ENCODE measurements around the gene DAP.
"Not testable (repeated sequence)": the region's sequence is repeated elsewhere in the genome, so short reads cannot be mapped to it uniquely, and the experiment has no call there.

Gene DAP

GRCh38 chr5:10725636-10726035, 35.4 kb downstream of the DAP start:
- Histone ChIP-seq H2BK15ac (ENCODE audit: low read length) (no peak overlapping the region), H3K23ac (ENCODE audit: low read depth, low read length, poor library complexity) (no peak overlapping the region), H3K4me2 (ENCODE audit: insufficient read depth, low read length, poor library complexity, severe bottlenecking) (no peak overlapping the region), H2BK5ac (ENCODE audit: low read length) (no peak overlapping the region), H3K27me3 (ENCODE audit: control insufficient read depth in 3 of 3, insufficient read depth in 3 of 3, low read depth in 1 of 3, low read length in 3 of 3) (no peaks in the 10 kb centered on the region), H3K79me1 (ENCODE audit: low read depth, low read length) (no peaks in the 10 kb centered on the region), H2AFZ (ENCODE audit: low read length) (no peak overlapping the region), H3K14ac (ENCODE audit: low read length) (no peak overlapping the region), H3K27ac (replicated peaks; ENCODE audit: low read length) (no peak overlapping the region), H4K8ac (ENCODE audit: low read depth, low read length) (no peak overlapping the region), H2BK120ac (ENCODE audit: low read depth, low read length) (no peak overlapping the region), H3K4me1 (ENCODE audit: control insufficient read depth in 2 of 2, insufficient read depth in 1 of 2, low read depth in 1 of 2, low read length in 2 of 2) (peaks cover 0 to 7% of the 10 kb centered on the region in 2 donors), H3K9ac (ENCODE audit: low read depth, low read length, poor library complexity) (no peak overlapping the region), H3K9me3 (replicated peaks in 1 of 2; ENCODE audit: control insufficient read depth in 2 of 2, insufficient read depth in 1 of 2, low read depth in 1 of 2, low read length in 2 of 2) (no peaks in the 10 kb centered on the region), H2AK5ac (ENCODE audit: low read depth, low read length) (no peak overlapping the region), H3K36me3 (replicated peaks in 1 of 2; ENCODE audit: control insufficient read depth in 2 of 2, insufficient read depth in 2 of 2, low read length in 2 of 2) (peaks cover 10 to 26% of the 10 kb centered on the region in 2 donors), H2BK12ac (ENCODE audit: low read length) (no peak overlapping the region), H3K18ac (ENCODE audit: low read length) (no peak overlapping the region), H3K4ac (ENCODE audit: low read length) (no peak overlapping the region), H4K91ac (ENCODE audit: low read depth, low read length, poor library complexity) (no peak overlapping the region), H3K4me3 (ENCODE audit: low read length in 2 of 2) (no peak overlapping the region)
- WGBS, 2 donors (ENCODE audit: extremely low coverage in 2 of 2, insufficient read length in 2 of 2, insufficient replicate concordance in 1 of 2): no CpG with 5 or more reads among the region's 1 CpG
- no peak for DNase-seq (ENCODE audit: low spot score)

- Histone ChIP-seq H3K14ac (ENCODE audit: low read length) (no peak overlapping the region), H3K23ac (ENCODE audit: low read depth, low read length, poor library complexity) (peak overlapping the region; percentile 44), H4K8ac (ENCODE audit: low read depth, low read length) (no peak overlapping the region), H2BK15ac (ENCODE audit: low read length) (no peak overlapping the region), H3K18ac (ENCODE audit: low read length) (no peak overlapping the region), H3K27ac (replicated peaks; ENCODE audit: low read length) (no peak overlapping the region), H2AK5ac (ENCODE audit: low read depth, low read length) (no peak overlapping the region), H3K4me2 (ENCODE audit: insufficient read depth, low read length, poor library complexity, severe bottlenecking) (no peak overlapping the region), H2AFZ (ENCODE audit: low read length) (no peak overlapping the region), H3K4me3 (ENCODE audit: low read length in 2 of 2) (no peak overlapping the region), H2BK120ac (ENCODE audit: low read depth, low read length) (no peak overlapping the region), H3K27me3 (ENCODE audit: control insufficient read depth in 3 of 3, insufficient read depth in 3 of 3, low read depth in 1 of 3, low read length in 3 of 3) (no peaks in the 10 kb centered on the region), H3K36me3 (replicated peaks in 1 of 2; ENCODE audit: control insufficient read depth in 2 of 2, insufficient read depth in 2 of 2, low read length in 2 of 2) (peaks cover 10 to 26% of the 10 kb centered on the region in 2 donors), H2BK5ac (ENCODE audit: low read length) (no peak overlapping the region), H2BK12ac (ENCODE audit: low read length) (no peak overlapping the region), H3K9ac (ENCODE audit: low read depth, low read length, poor library complexity) (no peak overlapping the region), H3K79me1 (ENCODE audit: low read depth, low read length) (no peaks in the 10 kb centered on the region), H3K4ac (ENCODE audit: low read length) (no peak overlapping the region), H4K91ac (ENCODE audit: low read depth, low read length, poor library complexity) (no peak overlapping the region), H3K4me1 (ENCODE audit: control insufficient read depth in 2 of 2, insufficient read depth in 1 of 2, low read depth in 1 of 2, low read length in 2 of 2) (peaks cover 0 to 7% of the 10 kb centered on the region in 2 donors), H3K9me3 (replicated peaks in 1 of 2; ENCODE audit: control insufficient read depth in 2 of 2, insufficient read depth in 1 of 2, low read depth in 1 of 2, low read length in 2 of 2) (no peaks in the 10 kb centered on the region)
- DNase-seq (ENCODE audit: low spot score): no peak
- WGBS, 2 donors (ENCODE audit: extremely low coverage in 2 of 2, insufficient read length in 2 of 2, insufficient replicate concordance in 1 of 2): no CpG with 5 or more reads among the region's 16 CpGs
These were observed 36.1 kb downstream of the DAP start for GRCh38 chr5:10724781-10725507.

GRCh38 chr5:10723514-10723913, 37.5 kb downstream of the DAP start:
- WGBS, 2 donors (ENCODE audit: extremely low coverage in 2 of 2, insufficient read length in 2 of 2, insufficient replicate concordance in 1 of 2): no CpG with 5 or more reads among the region's 1 CpG
- Histone ChIP-seq H3K27me3 (ENCODE audit: control insufficient read depth in 3 of 3, insufficient read depth in 3 of 3, low read depth in 1 of 3, low read length in 3 of 3) (no peaks in the 10 kb centered on the region), H2BK15ac (ENCODE audit: low read length) (no peak overlapping the region), H4K91ac (ENCODE audit: low read depth, low read length, poor library complexity) (no peak overlapping the region), H3K4ac (ENCODE audit: low read length) (no peak overlapping the region), H2BK120ac (ENCODE audit: low read depth, low read length) (no peak overlapping the region), H3K4me2 (ENCODE audit: insufficient read depth, low read length, poor library complexity, severe bottlenecking) (no peak overlapping the region), H2AFZ (ENCODE audit: low read length) (no peak overlapping the region), H3K14ac (ENCODE audit: low read length) (no peak overlapping the region), H3K27ac (replicated peaks; ENCODE audit: low read length) (no peak overlapping the region), H3K9me3 (replicated peaks in 1 of 2; ENCODE audit: control insufficient read depth in 2 of 2, insufficient read depth in 1 of 2, low read depth in 1 of 2, low read length in 2 of 2) (no peaks in the 10 kb centered on the region), H2BK5ac (ENCODE audit: low read length) (no peak overlapping the region), H3K9ac (ENCODE audit: low read depth, low read length, poor library complexity) (no peak overlapping the region), H3K18ac (ENCODE audit: low read length) (no peak overlapping the region), H3K79me1 (ENCODE audit: low read depth, low read length) (no peaks in the 10 kb centered on the region), H3K4me3 (ENCODE audit: low read length in 2 of 2) (no peak overlapping the region), H3K36me3 (replicated peaks in 1 of 2; ENCODE audit: control insufficient read depth in 2 of 2, insufficient read depth in 2 of 2, low read length in 2 of 2) (peaks cover 8 to 26% of the 10 kb centered on the region in 2 donors), H2AK5ac (ENCODE audit: low read depth, low read length) (no peak overlapping the region), H3K4me1 (ENCODE audit: control insufficient read depth in 2 of 2, insufficient read depth in 1 of 2, low read depth in 1 of 2, low read length in 2 of 2) (peaks cover 0 to 3% of the 10 kb centered on the region in 2 donors), H2BK12ac (ENCODE audit: low read length) (no peak overlapping the region), H3K23ac (ENCODE audit: low read depth, low read length, poor library complexity) (no peak overlapping the region), H4K8ac (ENCODE audit: low read depth, low read length) (no peak overlapping the region)
- no peak for DNase-seq (ENCODE audit: low spot score)

GRCh38 chr5:10720766-10721165, 40.3 kb downstream of the DAP start:
- not testable (repeated sequence) for H2BK120ac ChIP-seq (ENCODE audit: low read depth, low read length); H2BK5ac ChIP-seq (ENCODE audit: low read length); H4K91ac ChIP-seq (ENCODE audit: low read depth, low read length, poor library complexity); H2AFZ ChIP-seq (ENCODE audit: low read length); H3K4me1 ChIP-seq (ENCODE audit: control insufficient read depth in 2 of 2, insufficient read depth in 1 of 2, low read depth in 1 of 2, low read length in 2 of 2); H3K79me1 ChIP-seq (ENCODE audit: low read depth, low read length); H3K27ac ChIP-seq (replicated peaks; ENCODE audit: low read length); H3K4me3 ChIP-seq (ENCODE audit: low read length in 2 of 2); DNase-seq (ENCODE audit: low spot score); H4K8ac ChIP-seq (ENCODE audit: low read depth, low read length); H2BK12ac ChIP-seq (ENCODE audit: low read length); H3K4me2 ChIP-seq (ENCODE audit: insufficient read depth, low read length, poor library complexity, severe bottlenecking); H3K18ac ChIP-seq (ENCODE audit: low read length); H2AK5ac ChIP-seq (ENCODE audit: low read depth, low read length); H3K14ac ChIP-seq (ENCODE audit: low read length); H2BK15ac ChIP-seq (ENCODE audit: low read length); H3K27me3 ChIP-seq (ENCODE audit: control insufficient read depth in 3 of 3, insufficient read depth in 3 of 3, low read depth in 1 of 3, low read length in 3 of 3); H3K9ac ChIP-seq (ENCODE audit: low read depth, low read length, poor library complexity); H3K4ac ChIP-seq (ENCODE audit: low read length); H3K23ac ChIP-seq (ENCODE audit: low read depth, low read length, poor library complexity); H3K9me3 ChIP-seq (replicated peaks in 1 of 2; ENCODE audit: control insufficient read depth in 2 of 2, insufficient read depth in 1 of 2, low read depth in 1 of 2, low read length in 2 of 2)
- no CpG with 5 or more reads among the region's 4 CpGs for WGBS, 2 donors (ENCODE audit: extremely low coverage in 2 of 2, insufficient read length in 2 of 2, insufficient replicate concordance in 1 of 2)
- peaks cover 3 to 15% of the 10 kb centered on the region in 2 donors for H3K36me3 ChIP-seq (replicated peaks in 1 of 2; ENCODE audit: control insufficient read depth in 2 of 2, insufficient read depth in 2 of 2, low read length in 2 of 2)
